Smooth muscle cell (in vitro differentiated cells): ENCODE data around the gene SLC5A9. TPM values are rescaled to one million over a fixed set of nuclear protein-coding genes. Genes with fewer than 3 reads are reported as not detected.

Experiments
- DNase-seq: peaks from one replicate; lab custom pipeline; 2025; ENCODE audit not compliant: unreplicated experiment; lab: John Stamatoyannopoulos, UW
- H2AFZ ChIP-seq: fragments of 200-600 bp; sonication (generic); 2 replicates; pipeline ENCODE4 v1.6.0; 2016; ENCODE audit warnings: antibody characterized with exemption, low read depth, mild to moderate bottlenecking
- H3F3A ChIP-seq: fragments of 200-600 bp; sonication (generic); 2 replicates; pipeline ENCODE4 v1.6.0; 2017; ENCODE audit warnings: antibody characterized with exemption, low read depth
- H3K27ac ChIP-seq: fragments of 200-600 bp; sonication (generic); 2 replicates; pipeline ENCODE4 v1.5.1; 2016; ENCODE audit warnings: low read depth, mild to moderate bottlenecking
- H3K27me3 ChIP-seq: fragments of 200-600 bp; sonication (generic); 2 replicates; pipeline ENCODE4 v1.6.1; 2016; ENCODE audit warnings: low read depth, mild to moderate bottlenecking
- H3K36me3 ChIP-seq: fragments of 200-600 bp; sonication (generic); 2 replicates; pipeline ENCODE4 v1.5.1; 2016; ENCODE audit warnings: low read depth
- H3K4me1 ChIP-seq: fragments of 200-600 bp; sonication (generic); 2 replicates; pipeline ENCODE4 v1.5.1; 2016; ENCODE audit warnings: low read depth
- H3K4me2 ChIP-seq: fragments of 200-600 bp; sonication (generic); 2 replicates; pipeline ENCODE4 v1.6.0; 2016; ENCODE audit warnings: mild to moderate bottlenecking
- H3K4me3 ChIP-seq: fragments of 200-600 bp; sonication (generic); 2 replicates; pipeline ENCODE4 v1.5.1; 2016; ENCODE audit warnings: mild to moderate bottlenecking
- H3K79me2 ChIP-seq: fragments of 200-600 bp; sonication (generic); 2 replicates; pipeline ENCODE4 v1.6.0; 2016; ENCODE audit warnings: low read depth, mild to moderate bottlenecking
- H3K9ac ChIP-seq: fragments of 200-600 bp; sonication (generic); 2 replicates; pipeline ENCODE4 v1.6.0; 2016; ENCODE audit warnings: low read depth
- H3K9me3 ChIP-seq: fragments of 200-600 bp; sonication (generic); replicated peaks from 2 replicates; pipeline ENCODE4 v1.5.1; 2016; ENCODE audit warnings: low read depth
- H4K20me1 ChIP-seq: fragments of 200-600 bp; sonication (generic); 2 replicates; pipeline ENCODE4 v1.6.0; 2016; ENCODE audit warnings: low read depth
- CTCF ChIP-seq: fragments of 200-600 bp; sonication (generic); IDR thresholded peaks from 2 replicates; pipeline ENCODE4 v1.5.1; 2017; ENCODE audit warnings: borderline replicate concordance, mild to moderate bottlenecking, antibody characterized with exemption; ENCODE audit not compliant: insufficient read depth, poor library complexity, severe bottlenecking
- WGBS: methylation state at CpG from one replicate; pipeline ENCODE4 v1.1.7; 2016; ENCODE audit warnings: low lambda C conversion rate; 5-methylcytosine and 5-hydroxymethylcytosine counted together
- polyA plus RNA-seq: library from polyadenylated mRNA; unstranded; fragments of >200 nt; fragmentation: Nextera tagmentation; extraction: Ambion mirVana; gene quantifications from 2 replicates; pipeline ENCODE4 v1.2.1, GENCODE V29; 2016
- total RNA-seq: library from RNA; depleted of rRNA; stranded (reverse); fragments of >200 nt; gene quantifications from 2 replicates; pipeline ENCODE4 v1.2.3, GENCODE V29; 2014

The SLC5A9 gene
- total and polyA plus RNA-seq, 2 experiments from 2014 or later, result 0.09 TPM; not detected in 1

GRCh38 chr1:48203287-48203900, 19.1 kb upstream of the SLC5A9 start:
- TF ChIP-seq CTCF, result peak; percentile 56
- H3K9me3 ChIP-seq, result no peaks in the 10 kb centered on the region
- no peaks in the 10 kb centered on the region for H3K79me2 ChIP-seq
- H2AFZ ChIP-seq, result no peak overlapping the region
- no peaks in the 10 kb centered on the region for H4K20me1 ChIP-seq
- H3K27me3 ChIP-seq, result no peaks in the 10 kb centered on the region
- DNase-seq, result no peak
- H3K27ac ChIP-seq, result no peak overlapping the region
- no peak overlapping the region for H3K4me3 ChIP-seq
- H3F3A ChIP-seq, result no peaks in the 10 kb centered on the region
- H3K4me1 ChIP-seq, result no peaks in the 10 kb centered on the region
- 73% methylated on average over 3 of the region's 3 CpGs for WGBS
- H3K36me3 ChIP-seq, result no peaks in the 10 kb centered on the region
- no peak overlapping the region for H3K9ac ChIP-seq
- H3K4me2 ChIP-seq, result no peak overlapping the region

GRCh38 chr1:48205522-48205921, 17.0 kb upstream of the SLC5A9 start:
- Histone ChIP-seq H3K4me1 (no peaks in the 10 kb centered on the region), H3K9me3 (no peaks in the 10 kb centered on the region), H3K4me2 (no peak overlapping the region), H3K27ac (no peak overlapping the region), H4K20me1 (no peaks in the 10 kb centered on the region), H3K4me3 (no peak overlapping the region), H3K79me2 (no peaks in the 10 kb centered on the region), H3K27me3 (no peaks in the 10 kb centered on the region), H3F3A (no peaks in the 10 kb centered on the region), H3K9ac (no peak overlapping the region), H2AFZ (no peak overlapping the region), H3K36me3 (no peaks in the 10 kb centered on the region)
- no peak for DNase-seq
- no peak for TF ChIP-seq CTCF
- 91% methylated on average over 5 of the region's 5 CpGs for WGBS

GRCh38 chr1:48206371-48206770, 16.1 kb upstream of the SLC5A9 start:
- DNase-seq, result no peak
- Histone ChIP-seq H3K4me3 (no peak overlapping the region), H3K9me3 (no peaks in the 10 kb centered on the region), H3K4me1 (no peaks in the 10 kb centered on the region), H2AFZ (no peak overlapping the region), H3K79me2 (no peaks in the 10 kb centered on the region), H3K36me3 (no peaks in the 10 kb centered on the region), H4K20me1 (no peaks in the 10 kb centered on the region), H3F3A (no peaks in the 10 kb centered on the region), H3K27ac (no peak overlapping the region), H3K4me2 (no peak overlapping the region), H3K27me3 (no peaks in the 10 kb centered on the region), H3K9ac (no peak overlapping the region)
- TF ChIP-seq CTCF, result no peak
- WGBS, result 94% methylated on average over 5 of the region's 5 CpGs

GRCh38 chr1:48207131-48207530, 15.4 kb upstream of the SLC5A9 start:
- Histone ChIP-seq H3K4me1 (no peaks in the 10 kb centered on the region), H2AFZ (no peak overlapping the region), H3K4me2 (no peak overlapping the region), H3K79me2 (no peaks in the 10 kb centered on the region), H3K27ac (no peak overlapping the region), H4K20me1 (no peaks in the 10 kb centered on the region), H3K36me3 (no peaks in the 10 kb centered on the region), H3K4me3 (no peak overlapping the region), H3K9me3 (no peaks in the 10 kb centered on the region), H3K9ac (no peak overlapping the region), H3K27me3 (no peaks in the 10 kb centered on the region), H3F3A (no peaks in the 10 kb centered on the region)
- 89% methylated on average over 3 of the region's 3 CpGs for WGBS
- no peak for DNase-seq
- no peak for TF ChIP-seq CTCF
